LNCaP clone FGC (cell line): Measurements from ENCODE around the gene CDKN2B-AS1.

Source experiments
- DNase-seq: peaks from one replicate; pipeline ENCODE4 v3.0.0-alpha.2; 2011; ENCODE audit warnings: low read depth
- H3K4me3 ChIP-seq: 2 replicates; pipeline ENCODE4 v1.5.1; 2011; ENCODE audit warnings: mild to moderate bottlenecking, low read depth, low read length, control low read depth
- CTCF ChIP-seq: IDR thresholded peaks from 2 replicates; pipeline ENCODE4 v1.5.1; 2012; ENCODE audit warnings: mild to moderate bottlenecking; ENCODE audit not compliant: control insufficient read depth, insufficient read depth; ENCODE audit errors: extremely low read depth

Gene CDKN2B-AS1

GRCh38 chr9:21982861-21983560, 11.6 kb upstream of the CDKN2B-AS1 start:
- no peak for DNase-seq
- no peak overlapping the region for H3K4me3 ChIP-seq
- no peak for TF ChIP-seq CTCF

- no peak for TF ChIP-seq CTCF
- DNase-seq: no peak
- no peak overlapping the region for H3K4me3 ChIP-seq
Measured at GRCh38 chr9:21983561-21983935, 11.0 kb upstream of the CDKN2B-AS1 start.

- DNase-seq: no peak
- TF ChIP-seq CTCF: no peak
- H3K4me3 ChIP-seq: no peak overlapping the region
Measured at GRCh38 chr9:21984101-21984500, 10.5 kb upstream of the CDKN2B-AS1 start.

- no peak for DNase-seq
- H3K4me3 ChIP-seq: no peak overlapping the region
- no peak for TF ChIP-seq CTCF
Measured at GRCh38 chr9:21985964-21986667, 8.5 kb upstream of the CDKN2B-AS1 start.

- TF ChIP-seq CTCF: no peak
- H3K4me3 ChIP-seq: peak overlapping the region; percentile 45
- no peak for DNase-seq
Measured at GRCh38 chr9:21988056-21988990, 6.3 kb upstream of the CDKN2B-AS1 start.

GRCh38 chr9:21989440-21990189, 5.0 kb upstream of the CDKN2B-AS1 start:
- TF ChIP-seq CTCF: no peak
- no peak overlapping the region for H3K4me3 ChIP-seq
- DNase-seq: no peak
